HEK293 (cell line): ENCODE results near the gene RFNG.

Experiments
- BCL11A ChIP-seq: fragments of 450-650 bp; formaldehyde crosslinking; IDR thresholded peaks from 2 replicates; pipeline ENCODE4 v1.5.1; 2016; ENCODE audit warnings: low read depth, missing biosample characterization, missing genetic modification characterization
- CTCF ChIP-seq: fragments of 450-650 bp; formaldehyde crosslinking; IDR thresholded peaks from 2 replicates; pipeline ENCODE4 v1.5.1; 2016; ENCODE audit warnings: missing biosample characterization, missing genetic modification characterization
- IKZF3 ChIP-seq: fragments of 450-650 bp; IDR thresholded peaks from 2 replicates; pipeline ENCODE4 v1.5.0; 2018; ENCODE audit warnings: missing biosample characterization, mild to moderate bottlenecking, missing genetic modification characterization, moderate library complexity
- MEIS1 ChIP-seq: sonication (generic); formaldehyde crosslinking; IDR thresholded peaks from 2 replicates; pipeline ENCODE4 v1.8.1; 2022; ENCODE audit warnings: missing genetic modification reagents, mild to moderate bottlenecking, borderline replicate concordance
- SP2 ChIP-seq: fragments of 450-650 bp; formaldehyde crosslinking; IDR thresholded peaks from 2 replicates; pipeline ENCODE4 v1.5.1; 2016; ENCODE audit warnings: missing biosample characterization, missing genetic modification characterization
- YY1 ChIP-seq: fragments of 450-650 bp; formaldehyde crosslinking; IDR thresholded peaks from 2 replicates; pipeline ENCODE4 v1.5.1; 2018; ENCODE audit warnings: missing biosample characterization, missing genetic modification characterization
- ZBTB21 ChIP-seq: fragments of 450-650 bp; formaldehyde crosslinking; IDR thresholded peaks from 2 replicates; pipeline ENCODE4 v1.5.1; 2017; ENCODE audit warnings: missing biosample characterization, missing genetic modification characterization
- ZNF274 ChIP-seq, 2 experiments: fragments of 200-500 bp in 1 of 2; fragments of 450-650 bp in 1 of 2; sonication (Bioruptor generic) in 1 of 2; formaldehyde crosslinking in 1 of 2; IDR thresholded peaks; 2 replicates each; pipeline versions ENCODE4 v1.5.1 to v1.6.1; 2014 to 2016; ENCODE audit warnings: borderline replicate concordance in 1 of 2, inconsistent platforms in 1 of 2, low read length in 1 of 2, missing biosample characterization in 1 of 2, missing genetic modification characterization in 1 of 2
- ZNF449 ChIP-seq: fragments of 450-650 bp; formaldehyde crosslinking; IDR thresholded peaks from 2 replicates; pipeline ENCODE4 v1.5.1; 2017; ENCODE audit warnings: missing biosample characterization, mild to moderate bottlenecking, missing genetic modification characterization, moderate library complexity
- ZNF510 ChIP-seq: fragments of 450-650 bp; formaldehyde crosslinking; IDR thresholded peaks from 2 replicates; pipeline ENCODE4 v1.5.1; 2018; ENCODE audit warnings: mild to moderate bottlenecking, missing genetic modification characterization, missing biosample characterization; ENCODE audit not compliant: insufficient replicate concordance

- TF ChIP-seq ZNF449 (tag by site-specific recombination) (no peak), ZNF274 (IDR thresholded peaks at IDR 0.05; ENCODE audit: low read length) (no peak), ZNF274 (tag by site-specific recombination; IDR thresholded peaks at IDR 0.05; ENCODE audit: borderline replicate concordance) (no peak), CTCF (tag by site-specific recombination) (no peak), MEIS1 (CRISPR knock-in tag) (no peak), ZBTB21 (tag by site-specific recombination) (no peak), ZNF510 (tag by site-specific recombination) (no peak), SP2 (tag by site-specific recombination) (no peak), IKZF3 (no peak), BCL11A (tag by site-specific recombination) (no peak), YY1 (tag by site-specific recombination) (no peak)
Measured at GRCh38 chr17:82050761-82051641, 610 bp downstream of the RFNG start.
